ENCODE data around the gene DGCR6.
"Not testable (repeated sequence)": the region's sequence is repeated elsewhere in the genome, so short reads cannot be mapped to it uniquely, and the experiment has no call there.

The DGCR6 gene

GRCh38 chr22:18959741-18960140 lies 53.6 kb downstream of the DGCR6 start:
- H3K4me3 ChIP-seq (ENCODE audit: low read depth, low read length); DNase-seq (ENCODE audit: low read depth): not testable (repeated sequence)

- H3K4me3 ChIP-seq (ENCODE audit: low read depth, low read length); DNase-seq (ENCODE audit: low read depth): not testable (repeated sequence)
Observed at GRCh38 chr22:18960166-18960820, 54.2 kb downstream of the DGCR6 start.

- not testable (repeated sequence) for DNase-seq (ENCODE audit: low read depth)
Observed at GRCh38 chr22:18961201-18961600, 55.1 kb downstream of the DGCR6 start.

More at GRCh38 chr22:18961201-18961600, 55.1 kb downstream of the DGCR6 start:
- not testable (repeated sequence) for H3K4me3 ChIP-seq (ENCODE audit: low read depth, low read length)

Data from GM12865 (cell line).